ENCODE results near the gene PRSS21. TPM values are rescaled to one million over a fixed set of nuclear protein-coding genes. Genes with fewer than 3 reads are reported as not detected.

PRSS21 gene
- total RNA-seq, 3 donors from 2014 or later, result 2.9 to 4.9 TPM; not detected in 1

- no peaks in the 10 kb centered on the region for H3K36me3 ChIP-seq
- intact Hi-C loops (cut with DNase I; ENCODE audit: low total_unique reads), result no loop called here
- H3K4me3 ChIP-seq, result no peak overlapping the region
- peaks cover 9 to 12% of the 10 kb centered on the region in 2 donors for H3K9me3 ChIP-seq
- DNase-seq (ENCODE audit: low spot score in 2 of 2), result no peak
- no peak for TF ChIP-seq CTCF (IDR thresholded peaks at IDR 0.05)
- no peak for TF ChIP-seq POLR2A (IDR thresholded peaks at IDR 0.05)
- no peak for TF ChIP-seq POLR2AphosphoS5 (IDR thresholded peaks at IDR 0.05)
- no peak overlapping the region for H3K27ac ChIP-seq
- H3K27me3 ChIP-seq, result peaks cover 0 to 3% of the 10 kb centered on the region in 2 donors
- H3K4me1 ChIP-seq, result no peaks in the 10 kb centered on the region
These were observed 10.8 kb upstream of the PRSS21 start for GRCh38 chr16:2806286-2806685.

- TF ChIP-seq POLR2AphosphoS5 (IDR thresholded peaks at IDR 0.05) (no peak), POLR2A (IDR thresholded peaks at IDR 0.05) (no peak), CTCF (IDR thresholded peaks at IDR 0.05) (no peak)
- H3K27ac ChIP-seq, result no peak overlapping the region
- H3K4me3 ChIP-seq, result no peak overlapping the region
- DNase-seq (ENCODE audit: low spot score in 2 of 2), result no peak
- peaks cover 0 to 3% of the 10 kb centered on the region in 2 donors for H3K27me3 ChIP-seq
- no peaks in the 10 kb centered on the region for H3K36me3 ChIP-seq
- H3K9me3 ChIP-seq, result peaks cover 9 to 12% of the 10 kb centered on the region in 2 donors
- intact Hi-C loops (cut with DNase I; ENCODE audit: low total_unique reads), result no loop called here
- H3K4me1 ChIP-seq, result peaks cover 6 to 9% of the 10 kb centered on the region in 2 donors
These were observed 8.9 kb upstream of the PRSS21 start for GRCh38 chr16:2808181-2808580.

GRCh38 chr16:2809149-2809760 is 7.8 kb upstream of the PRSS21 start:
- intact Hi-C loops (cut with DNase I; ENCODE audit: low total_unique reads), result no loop called here
- peaks cover 6 to 9% of the 10 kb centered on the region in 2 donors for H3K4me1 ChIP-seq
- no peak overlapping the region for H3K27ac ChIP-seq
- H3K36me3 ChIP-seq, result no peaks in the 10 kb centered on the region
- H3K27me3 ChIP-seq, result peaks cover 0 to 3% of the 10 kb centered on the region in 2 donors
- H3K9me3 ChIP-seq, result peaks cover 2 to 7% of the 10 kb centered on the region in 2 donors
- TF ChIP-seq CTCF (IDR thresholded peaks at IDR 0.05) (no peak), POLR2A (IDR thresholded peaks at IDR 0.05) (no peak), POLR2AphosphoS5 (IDR thresholded peaks at IDR 0.05) (no peak)
- DNase-seq (ENCODE audit: low spot score in 2 of 2), result no peak
- H3K4me3 ChIP-seq, result no peak overlapping the region

- H3K36me3 ChIP-seq, result no peaks in the 10 kb centered on the region
- H3K27ac ChIP-seq, result no peak overlapping the region
- DNase-seq (ENCODE audit: low spot score in 2 of 2), result peak in 1 of 2 donors; percentile 28
- no peak for TF ChIP-seq POLR2AphosphoS5 (IDR thresholded peaks at IDR 0.05)
- TF ChIP-seq POLR2A (IDR thresholded peaks at IDR 0.05), result no peak
- no peak for TF ChIP-seq CTCF (IDR thresholded peaks at IDR 0.05)
- intact Hi-C loops (cut with DNase I; ENCODE audit: low total_unique reads), result no loop called here
- peaks cover 0 to 3% of the 10 kb centered on the region in 2 donors for H3K27me3 ChIP-seq
- H3K9me3 ChIP-seq, result no peaks in the 10 kb centered on the region
- H3K4me1 ChIP-seq, result peaks cover 6 to 9% of the 10 kb centered on the region in 2 donors
- no peak overlapping the region for H3K4me3 ChIP-seq
These were observed 6.4 kb upstream of the PRSS21 start for GRCh38 chr16:2810651-2811050.

- Histone ChIP-seq H3K4me3 (no peak overlapping the region), H3K36me3 (no peaks in the 10 kb centered on the region), H3K4me1 (peaks cover 6 to 9% of the 10 kb centered on the region in 2 donors), H3K27me3 (peaks cover 0 to 3% of the 10 kb centered on the region in 2 donors), H3K9me3 (no peaks in the 10 kb centered on the region), H3K27ac (peak overlapping the region; percentile 17 to 32)
- intact Hi-C loops (cut with DNase I; ENCODE audit: low total_unique reads), result no loop called here
- TF ChIP-seq CTCF (IDR thresholded peaks at IDR 0.05) (no peak), POLR2A (IDR thresholded peaks at IDR 0.05) (no peak), POLR2AphosphoS5 (IDR thresholded peaks at IDR 0.05) (no peak)
- DNase-seq (ENCODE audit: low spot score in 2 of 2), result peak; percentile 43 to 51
These were observed 5.2 kb upstream of the PRSS21 start for GRCh38 chr16:2811703-2812471.
